C1 segment of cervical spinal cord (tissue), 14 donors: ENCODE results near the gene TMEM163.
A peak's percentile ranks its signal among the peaks of the same experiment; 100 is the strongest.
"Not testable (repeated sequence)": the region's sequence is repeated elsewhere in the genome, so short reads cannot be mapped to it uniquely, and the experiment has no call there.

Source experiments
- DNase-seq, 14 donors: peaks; one replicate each; lab custom pipeline; 2025; lab: John Stamatoyannopoulos, UW

Gene TMEM163

DNA sequence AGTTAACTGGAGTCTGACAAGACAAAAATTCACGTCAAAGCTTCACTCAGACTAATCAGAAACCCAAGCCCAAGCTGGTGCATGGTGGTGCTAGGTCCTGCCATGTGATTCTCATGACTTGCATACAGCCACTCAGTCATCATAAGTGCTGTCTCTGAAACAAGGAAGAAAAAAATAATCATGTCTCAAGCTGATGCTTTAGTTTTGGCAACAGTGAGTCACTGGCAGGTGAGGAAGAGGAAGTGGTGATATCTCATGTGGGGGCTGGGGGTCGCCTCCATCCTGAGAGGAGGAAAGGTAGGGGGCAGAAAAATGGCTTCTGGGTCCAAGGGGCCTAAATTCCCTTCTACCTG is 136.3 kb downstream of the TMEM163 start:
- no peak for DNase-seq

DNA sequence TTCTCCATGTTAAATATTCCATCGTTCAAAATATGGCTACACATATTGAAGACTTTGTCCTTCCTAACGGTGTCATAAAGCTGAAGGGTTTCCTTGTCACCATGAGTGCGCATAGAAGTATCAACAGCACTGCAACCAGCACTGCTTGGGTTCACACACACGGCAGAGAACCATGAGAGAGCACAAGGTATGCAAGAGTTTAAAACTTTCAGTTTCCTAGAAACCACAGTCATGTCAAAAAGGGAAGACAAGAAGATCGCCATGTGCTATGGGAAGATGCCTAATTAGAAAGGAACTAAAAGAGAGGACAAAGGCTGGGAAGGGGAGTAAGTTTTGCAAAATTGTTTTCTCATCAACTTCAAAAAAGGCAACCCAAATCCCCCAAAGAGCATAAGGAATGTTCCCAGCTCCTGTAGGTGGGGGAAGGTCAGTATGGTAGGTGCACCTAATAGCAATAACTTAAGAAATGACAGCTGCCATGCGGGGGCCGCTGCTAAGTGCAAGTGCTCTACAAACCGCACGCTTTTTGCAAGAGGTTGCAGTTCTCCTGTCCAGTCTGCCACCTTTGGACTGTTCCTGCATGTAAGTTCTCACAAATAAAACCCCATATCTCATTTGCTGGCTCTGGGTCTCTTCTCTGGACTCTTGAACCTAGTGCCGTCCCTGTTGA is 136.8 kb downstream of the TMEM163 start:
- no peak for DNase-seq

DNA sequence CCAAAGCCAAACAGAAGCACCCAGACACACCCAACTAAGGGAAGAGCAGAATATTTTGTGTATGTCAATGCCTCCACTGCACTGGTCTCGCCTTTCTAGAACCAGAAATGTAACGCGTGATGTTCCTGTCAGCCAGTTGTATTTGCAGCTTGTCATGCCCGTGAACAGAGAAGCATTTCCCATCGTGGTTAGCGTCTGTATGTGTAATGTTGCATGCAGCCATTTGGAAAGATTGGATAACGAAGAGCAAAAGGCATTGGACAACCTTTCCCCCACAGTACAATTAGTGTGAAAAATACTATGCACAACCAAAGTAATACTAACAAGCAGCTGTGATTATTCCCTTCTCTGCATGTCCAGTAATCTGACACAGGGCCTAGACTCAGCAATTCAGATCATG is 140.5 kb downstream of the TMEM163 start:
- peak in 1 of 14 donors; percentile 26 for DNase-seq

DNA sequence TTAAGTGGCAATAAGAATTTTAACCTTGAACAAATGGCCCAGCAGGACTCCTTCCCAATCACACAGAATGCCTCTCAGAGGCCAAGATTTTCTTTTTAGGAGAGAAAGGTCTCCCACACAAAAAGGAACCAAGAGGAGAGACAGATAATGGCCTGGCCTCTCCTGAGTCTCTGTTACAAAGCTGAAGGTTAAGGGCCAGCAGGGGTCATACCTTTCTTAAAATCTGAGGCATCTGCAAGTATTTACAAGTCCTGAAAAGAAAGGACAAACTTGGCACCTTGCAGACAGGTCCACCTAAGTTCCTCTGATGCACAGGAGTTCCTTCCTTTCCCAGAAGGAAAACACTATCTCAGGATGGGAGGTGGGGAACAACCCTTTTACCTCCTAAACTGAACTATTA is 142.3 kb downstream of the TMEM163 start:
- DNase-seq: no peak

DNA sequence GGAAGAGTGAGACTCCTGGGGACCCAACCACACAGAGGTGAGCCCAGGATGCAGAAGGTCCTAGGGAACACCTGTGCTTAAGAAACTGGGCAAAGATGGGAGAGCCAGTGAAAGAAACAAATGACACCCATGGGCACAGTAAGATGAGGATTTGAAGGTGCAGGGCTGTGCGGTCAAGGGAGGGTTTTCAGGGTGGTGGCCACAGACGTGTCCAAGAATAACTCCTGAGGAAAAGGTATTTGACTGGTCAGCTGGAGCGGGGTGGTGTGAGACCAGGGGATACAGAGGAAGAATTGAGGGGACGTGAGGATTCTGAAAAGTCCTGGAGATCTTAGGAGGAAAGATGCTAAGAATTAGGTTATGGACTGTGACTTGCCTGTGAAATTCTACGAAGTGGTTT is 142.9 kb downstream of the TMEM163 start:
- DNase-seq: no peak

DNA sequence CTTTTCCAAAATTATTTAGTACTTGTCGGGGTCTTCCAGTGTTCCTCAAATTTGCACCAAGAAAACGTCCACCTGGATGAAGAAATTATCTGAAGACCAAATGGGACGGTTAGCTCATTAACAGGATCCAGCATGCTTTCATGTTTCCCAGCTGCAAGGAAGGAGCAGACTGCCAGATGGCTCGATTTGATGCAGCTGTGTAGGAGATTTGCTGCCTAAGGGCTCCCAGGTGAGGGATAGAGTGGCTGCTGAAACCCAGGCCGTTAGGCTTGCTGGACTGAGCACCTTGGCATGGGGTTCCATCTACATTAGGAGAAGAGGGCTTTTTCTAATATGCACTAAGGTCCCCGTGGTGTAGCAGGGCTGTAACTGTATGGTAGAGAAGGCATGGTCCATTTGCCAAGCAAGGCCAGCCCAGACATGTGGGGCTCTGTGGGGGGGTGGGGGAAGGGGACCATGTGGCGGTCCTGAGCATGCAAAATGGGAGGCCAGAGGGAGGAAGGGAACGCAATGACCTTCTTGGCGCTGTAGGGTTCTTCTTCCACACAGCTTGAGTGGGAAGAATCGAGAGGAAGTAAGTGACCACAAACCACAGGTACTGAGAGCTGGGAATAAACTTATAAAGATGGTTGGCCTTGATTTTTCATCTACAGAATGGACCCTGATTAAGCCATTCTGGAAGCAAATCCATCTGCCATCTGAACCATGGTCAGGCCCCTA is 144.0 kb downstream of the TMEM163 start:
- DNase-seq: peak in 1 of 14 donors; percentile 42

DNA sequence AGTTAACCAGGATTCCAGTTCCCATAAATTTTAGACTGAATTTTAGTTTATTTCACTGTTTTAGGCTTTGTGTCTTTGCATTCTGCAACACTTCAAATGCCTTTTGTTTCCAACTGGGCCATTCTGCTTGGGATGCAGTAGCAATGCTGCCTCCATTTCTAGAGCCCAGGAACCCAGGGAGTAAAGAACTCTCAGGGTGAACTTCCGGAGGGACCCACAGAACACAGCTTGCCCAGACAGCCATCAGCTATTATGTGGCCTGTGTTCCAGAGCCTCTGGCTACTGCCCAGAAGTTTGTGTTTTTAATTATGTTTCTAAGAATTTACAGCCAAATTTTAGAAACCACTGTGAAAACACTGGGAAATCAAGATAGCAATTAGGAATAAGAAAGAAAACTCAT is 145.1 kb downstream of the TMEM163 start:
- no peak for DNase-seq

DNA sequence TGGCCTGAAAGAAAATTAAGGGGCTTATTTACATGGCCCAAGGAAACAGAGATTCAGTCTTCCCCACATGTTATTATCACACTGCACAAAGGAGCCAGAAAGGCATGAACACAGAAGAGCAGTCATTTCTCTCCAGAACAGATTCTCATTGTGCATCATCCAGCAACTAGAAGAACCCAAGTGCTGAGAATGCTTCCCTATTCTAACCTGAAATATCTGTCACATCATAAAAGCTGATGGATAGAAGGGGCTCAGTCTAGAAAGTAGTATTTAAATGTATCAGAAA is 145.8 kb downstream of the TMEM163 start:
- DNase-seq: no peak

DNA sequence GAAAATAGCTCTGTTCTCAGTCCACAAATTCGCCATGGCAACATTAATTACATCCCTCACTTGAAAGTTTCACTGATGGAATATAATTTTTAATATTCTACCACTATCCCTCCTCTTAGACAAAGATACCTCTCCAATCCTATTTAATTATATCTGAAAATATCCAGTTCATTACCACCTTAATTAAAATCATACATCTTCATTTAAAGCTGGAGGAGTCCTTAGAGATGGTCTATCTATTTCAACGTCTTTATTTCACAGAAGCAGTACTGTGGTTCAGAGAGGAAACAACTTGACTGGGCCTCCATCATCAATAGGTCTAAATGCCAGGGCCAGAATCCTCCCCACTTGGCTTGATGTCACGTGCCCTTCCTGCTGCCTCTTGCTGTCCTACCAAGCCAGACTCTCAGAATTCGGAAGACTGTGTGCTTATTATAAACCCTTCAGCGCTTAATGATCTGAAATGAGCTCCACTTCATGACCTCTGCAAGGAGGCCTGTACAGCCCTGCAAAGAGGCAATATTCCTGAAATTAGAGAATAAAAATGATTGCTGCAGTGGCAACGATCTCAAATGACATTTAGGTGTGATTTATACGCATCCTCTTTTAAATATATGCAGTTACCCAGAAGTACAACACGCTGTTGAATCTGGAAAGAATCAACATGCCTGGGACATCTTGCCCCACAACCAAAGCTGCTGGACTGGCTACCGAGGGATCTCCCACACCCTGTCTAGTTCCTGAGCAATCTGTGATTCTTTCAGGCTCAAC is 146.3 kb downstream of the TMEM163 start:
- no peak for DNase-seq

DNA sequence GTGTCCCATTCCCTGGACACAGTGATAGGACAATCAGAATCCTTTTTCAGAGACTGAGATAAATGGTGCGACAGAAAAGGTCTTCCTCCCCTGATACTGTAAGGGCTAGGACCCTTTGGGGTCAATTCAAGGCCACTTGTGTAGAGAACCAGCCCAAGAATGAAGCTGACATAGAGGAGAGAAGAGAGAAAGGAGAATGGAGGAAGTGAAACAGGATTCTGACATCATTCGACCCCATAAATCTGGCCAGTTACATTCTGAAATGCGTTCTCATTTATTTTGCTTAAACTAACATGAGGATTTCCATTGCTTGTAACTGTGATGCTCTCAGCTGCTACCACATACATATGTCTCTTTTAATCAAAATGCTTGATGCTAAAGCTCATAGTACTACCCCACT is 148.1 kb downstream of the TMEM163 start:
- no peak for DNase-seq

DNA sequence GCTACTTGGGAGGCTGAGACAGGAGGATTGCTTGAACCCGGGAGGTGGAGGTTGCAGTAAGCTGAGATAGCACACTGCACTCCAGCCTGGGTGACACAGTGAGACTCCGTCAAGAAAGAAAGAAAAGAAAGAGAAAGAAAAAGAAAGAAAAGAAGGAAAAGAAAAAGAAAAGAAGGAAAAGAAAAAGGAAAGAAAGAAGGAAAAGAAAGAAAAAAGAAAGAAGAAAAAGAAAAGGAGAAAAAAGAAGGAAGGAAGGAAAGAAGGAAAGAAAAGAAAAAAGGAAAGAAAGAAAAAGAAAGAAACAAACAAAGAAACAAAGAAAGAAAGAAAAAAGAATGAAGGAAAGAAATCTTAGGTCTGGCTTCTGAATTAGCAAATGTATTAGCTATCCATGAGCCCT is 150.4 kb downstream of the TMEM163 start:
- no peak for DNase-seq

DNA sequence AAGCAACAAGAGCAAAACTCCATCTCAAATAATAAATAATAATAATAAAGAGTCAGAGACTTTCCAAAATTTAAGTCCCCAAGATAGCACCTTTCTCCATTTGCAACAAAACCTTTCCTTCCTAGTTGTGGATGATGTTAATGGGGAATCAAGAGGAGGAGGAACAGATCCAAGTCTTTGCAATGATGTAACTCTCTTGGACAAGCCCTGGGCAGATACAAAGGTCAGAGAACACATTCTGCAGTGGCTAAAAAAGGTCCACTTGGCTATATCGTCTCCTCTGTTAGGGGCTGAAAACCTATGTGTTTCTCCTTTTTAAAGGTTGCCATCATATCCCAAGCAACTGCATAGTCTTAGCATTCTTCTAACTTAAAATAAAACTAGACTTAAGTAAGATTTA is 151.1 kb downstream of the TMEM163 start:
- DNase-seq: no peak

DNA sequence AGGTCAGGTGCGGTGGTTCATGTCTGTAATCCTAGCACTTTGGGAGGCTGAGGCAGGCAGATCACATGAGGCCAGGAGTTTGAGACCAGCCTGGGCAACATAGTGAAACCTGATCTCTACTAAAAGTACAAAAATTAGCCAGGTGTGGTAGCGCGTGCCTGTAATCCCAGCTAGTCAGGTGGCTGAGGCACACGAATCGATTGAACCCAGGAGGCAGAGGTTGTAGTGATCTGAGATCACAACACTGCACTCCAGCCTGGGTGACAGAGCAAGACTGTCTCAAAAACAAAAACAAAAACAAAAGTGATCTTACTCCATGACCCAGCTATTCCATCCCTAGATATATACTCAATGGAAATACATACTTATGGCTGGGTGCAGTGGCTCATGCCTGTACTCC is 153.8 kb downstream of the TMEM163 start:
- DNase-seq: not testable (repeated sequence)

DNA sequence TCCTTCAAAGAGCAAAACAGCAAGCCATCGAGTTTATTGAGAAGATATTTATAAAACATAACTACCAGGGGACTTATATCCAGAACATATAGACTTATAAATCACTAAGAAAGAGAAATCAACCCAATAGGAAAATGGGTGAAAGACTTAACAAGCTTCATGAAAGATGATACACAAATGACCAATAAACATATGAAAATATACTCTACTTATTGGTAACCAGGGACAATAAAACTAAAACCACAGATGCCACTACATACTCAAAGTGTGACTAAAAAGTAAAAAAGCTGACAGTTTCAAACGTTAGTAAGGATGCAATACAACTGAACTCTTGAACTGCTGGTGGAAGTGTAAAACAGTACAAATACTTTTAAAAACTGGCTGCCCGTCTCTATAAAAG is 154.3 kb downstream of the TMEM163 start:
- DNase-seq: no peak

DNA sequence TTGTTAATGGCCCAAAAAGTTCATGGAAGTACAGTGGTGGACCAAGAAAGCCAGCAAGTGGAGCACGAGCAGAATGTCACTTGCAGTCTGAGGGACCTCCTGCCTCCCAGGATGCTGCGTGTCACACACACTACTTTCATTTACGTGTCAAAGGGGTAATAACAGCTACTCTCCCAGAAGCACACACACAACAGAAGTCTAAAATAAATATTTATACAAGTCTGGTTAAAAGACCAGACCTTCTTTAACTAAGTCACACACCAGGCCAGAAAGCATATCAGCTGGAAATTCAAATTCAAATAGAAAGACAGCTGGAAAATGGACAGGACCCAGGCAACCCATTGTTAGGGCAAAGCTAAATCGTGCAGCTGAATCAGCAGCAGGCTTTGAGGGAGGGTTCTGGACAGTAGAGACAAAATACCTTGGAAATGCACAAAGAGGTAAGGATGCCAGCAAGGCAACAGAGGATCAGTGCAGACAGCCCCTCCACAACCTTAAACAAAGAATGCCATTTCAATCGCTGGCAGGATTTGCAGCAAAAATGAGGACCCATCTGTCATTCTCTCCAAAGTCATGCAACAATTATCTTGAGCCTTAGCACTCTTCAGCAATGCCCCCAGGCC is 160.5 kb downstream of the TMEM163 start:
- peak in 1 of 14 donors; percentile 67 for DNase-seq

DNA sequence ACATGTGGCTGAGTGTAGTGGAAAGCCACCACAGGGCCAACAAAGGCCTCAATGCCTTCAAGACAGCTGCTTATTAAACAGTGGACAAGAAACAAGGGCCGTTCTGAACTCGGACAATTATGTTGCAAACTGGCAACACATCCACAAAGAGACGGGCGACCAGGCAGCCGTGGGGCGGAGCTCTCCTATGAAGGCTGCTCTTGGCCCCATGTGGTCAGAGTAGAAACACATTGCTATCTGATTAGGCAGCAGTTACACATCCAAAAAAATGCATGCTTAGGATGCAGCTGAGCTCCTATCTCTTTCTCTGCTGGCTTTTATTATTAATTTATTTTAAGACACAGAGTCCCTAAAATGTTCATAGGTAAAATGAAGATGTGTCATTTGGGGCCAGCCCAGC is 163.4 kb downstream of the TMEM163 start:
- DNase-seq: no peak

DNA sequence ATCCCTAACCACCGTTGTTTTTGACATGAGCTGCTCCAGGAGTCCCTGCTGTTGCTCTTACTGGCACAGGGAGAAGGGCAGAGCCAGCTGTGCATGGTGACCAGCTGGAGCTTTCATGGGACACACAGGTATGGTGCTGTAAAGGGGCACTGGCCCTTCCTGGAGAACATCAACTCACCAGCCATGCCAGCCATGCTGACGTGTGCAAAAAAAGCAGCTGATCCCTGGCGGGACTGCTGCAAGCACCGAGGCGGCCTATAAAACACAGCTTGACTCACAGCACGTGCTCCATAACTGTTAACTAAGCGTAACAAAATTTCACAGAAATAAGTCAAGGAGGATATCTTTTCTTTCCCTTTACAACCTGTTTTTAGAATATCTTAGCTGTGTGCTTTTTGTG is 165.1 kb downstream of the TMEM163 start:
- peak in 1 of 14 donors; percentile 19 for DNase-seq

DNA sequence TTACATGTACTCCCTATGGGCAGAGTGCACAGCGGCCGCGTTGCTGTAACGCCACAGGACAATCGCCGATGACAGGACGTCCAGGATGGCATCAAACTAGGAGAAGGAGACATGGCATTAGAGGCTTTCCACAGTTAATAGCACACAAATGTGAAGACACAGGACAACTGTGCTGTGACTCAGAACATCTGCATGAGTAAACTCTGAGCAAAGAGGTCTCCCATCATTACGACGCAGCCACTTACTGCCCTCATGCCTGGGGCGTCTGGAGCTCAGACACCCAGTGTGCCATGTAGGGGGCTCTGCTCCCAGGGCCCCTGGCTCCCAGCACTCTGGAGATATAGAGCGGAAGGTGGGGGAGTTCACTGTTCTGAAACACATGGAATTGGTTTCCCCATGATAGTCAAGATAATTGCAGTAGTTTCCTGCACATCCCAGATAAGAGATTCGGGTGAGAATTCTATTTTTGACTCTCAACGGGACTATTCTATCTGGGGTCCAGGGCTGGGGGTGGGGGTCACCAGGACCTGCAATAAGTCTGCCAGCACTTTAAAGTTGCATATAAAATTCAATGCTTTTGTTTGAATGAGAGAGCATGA is 168.1 kb downstream of the TMEM163 start:
- DNase-seq: no peak

DNA sequence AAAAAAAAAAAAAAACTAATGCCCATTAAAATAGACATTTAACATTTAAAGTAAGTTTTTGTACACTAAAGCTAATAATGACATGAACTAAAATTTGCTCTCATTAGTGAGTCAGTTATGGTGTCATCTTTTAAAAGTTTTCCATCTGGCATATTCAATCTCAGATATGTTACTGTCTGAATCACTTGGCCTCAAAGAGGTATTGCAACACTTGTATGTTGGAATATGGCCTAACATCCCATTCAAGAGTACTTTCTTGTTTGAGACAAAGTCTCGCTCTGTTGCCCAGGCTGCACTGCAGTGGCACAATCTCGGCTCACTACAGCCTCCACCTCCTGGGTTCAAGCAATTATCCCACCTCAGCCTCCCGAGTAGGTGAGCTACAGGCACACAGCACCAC is 169.7 kb downstream of the TMEM163 start:
- no peak for DNase-seq

DNA sequence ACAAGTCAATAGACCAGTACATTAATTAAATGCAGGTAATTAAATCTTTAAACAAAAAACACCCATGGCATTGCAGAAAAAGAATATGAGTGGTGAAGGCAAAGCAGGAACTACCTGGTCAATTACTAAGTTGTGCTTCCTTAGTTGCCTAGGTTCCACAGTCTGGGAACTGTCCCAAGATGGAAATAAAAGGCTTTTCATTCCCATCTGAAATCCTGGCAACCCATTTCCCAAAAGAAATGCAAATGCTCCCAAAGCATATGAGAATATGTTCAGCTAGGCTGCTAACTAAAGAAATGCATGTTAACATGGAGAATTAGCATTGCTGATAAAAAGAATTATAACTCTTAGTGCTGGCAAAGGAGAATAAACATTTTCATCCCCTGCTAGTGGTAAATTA is 177.8 kb downstream of the TMEM163 start:
- DNase-seq: peak in 2 of 14 donors; percentile 9 to 42

DNA sequence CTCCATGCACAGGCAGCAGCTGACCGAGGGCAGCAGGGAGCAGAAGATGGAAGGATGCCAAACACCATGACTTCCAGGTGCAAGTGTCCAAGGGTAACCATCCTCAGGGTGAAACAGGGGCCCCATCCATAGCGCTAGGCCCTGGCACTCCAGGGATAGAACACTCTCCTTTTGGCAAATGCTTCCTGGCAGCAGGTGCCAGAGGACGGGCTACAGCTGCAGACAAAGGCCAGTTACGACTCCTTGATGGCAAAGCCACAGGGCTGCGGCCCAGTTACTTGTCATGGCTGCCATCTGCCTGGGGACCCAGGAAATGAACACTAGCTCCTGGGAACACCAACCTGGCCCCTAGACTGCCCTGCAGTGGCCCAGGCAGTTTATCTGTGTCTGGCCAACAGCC is 178.8 kb downstream of the TMEM163 start:
- peak in 4 of 14 donors; percentile 4 to 48 (median 16) for DNase-seq

DNA sequence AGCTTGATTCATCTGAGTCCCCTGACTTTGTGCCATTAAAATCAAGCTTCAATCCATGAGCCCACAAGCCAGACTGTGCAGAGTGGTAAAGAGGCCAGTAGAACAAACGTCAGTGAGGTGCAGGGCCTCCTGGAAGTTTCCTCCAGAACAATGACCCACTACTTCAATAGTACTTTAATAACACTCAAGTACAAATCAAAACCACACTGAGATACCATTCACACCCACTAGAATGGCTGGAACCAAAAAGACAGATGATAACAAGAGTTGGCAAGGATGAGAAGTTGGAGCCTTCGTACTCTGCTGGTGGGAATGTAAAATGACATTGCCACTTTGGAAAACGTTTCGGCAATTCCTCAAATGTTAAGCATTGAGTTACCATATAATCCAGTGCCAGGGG is 181.1 kb downstream of the TMEM163 start:
- DNase-seq: no peak
